A549 treated with GW870086 at 1 μM for 4 hours (cell line): ENCODE results near the gene SCGB1D4. TPM values are rescaled to one million over a fixed set of nuclear protein-coding genes. Genes with fewer than 3 reads are reported as not detected.

Experiments
- total RNA-seq: library from RNA; stranded (reverse); fragments of 200-300 nt; extraction: Qiagen RNA extraction; gene quantifications from 5 replicates; pipeline ENCODE4 v1.2.3, GENCODE V29; 2022; ENCODE audit warnings: low read depth

SCGB1D4 gene
- not detected in 5 replicates for total RNA-seq

DNA sequence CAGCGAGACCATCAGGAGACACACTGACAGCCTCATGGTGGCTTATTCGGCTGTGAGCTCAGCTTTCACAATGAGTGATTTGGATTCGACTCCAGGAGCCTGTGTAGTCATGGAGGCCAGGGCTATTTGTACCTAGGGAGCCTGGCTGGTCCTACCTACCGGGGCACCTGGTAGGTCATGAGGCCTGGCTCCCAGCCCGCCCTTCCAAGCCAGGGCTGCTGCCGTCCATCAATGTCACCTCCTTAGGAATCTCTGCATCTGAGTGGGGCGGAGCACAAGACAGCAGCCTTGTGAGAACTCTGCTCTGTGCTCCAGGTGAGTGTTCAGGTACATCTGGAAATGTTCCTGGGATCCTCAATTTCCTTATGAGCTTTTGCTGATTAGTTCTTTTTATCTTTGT is at the start of gene SCGB1D4:
TSS of gene SCGB1D4 (minus strand) at position 101 of the 400 bp plus-strand sequence. CDS start at position 36, 65 bp downstream.

GRCh38 chr11:62337303-62338181 is 38.7 kb upstream of the SCGB1D4 start, which contains the start of gene ASRGL1:
Gene ASRGL1, plus strand, starts transcription at chr11:62337448. Its CDS starts 530 bp downstream, at chr11:62337978.

GRCh38 chr11:62269654-62270278 is 29.1 kb downstream of the SCGB1D4 start, which contains the start of gene SCGB2A2:
Gene SCGB2A2, plus strand, starts transcription at chr11:62270158. Its CDS starts 59 bp downstream, at chr11:62270217.

Other genes starting within 250 kb of the SCGB1D4 start
- 47.9 to 58.5 TPM (median 49.7 TPM) in 5 replicates for gene INCENP, start 175.1 kb downstream of the SCGB1D4 start, total RNA-seq
- gene SCGB1D1, start 108.9 kb downstream of the SCGB1D4 start, total RNA-seq: not detected in 5 replicates
- not detected in 5 replicates for gene SCGB2A1, start 90.4 kb downstream of the SCGB1D4 start, total RNA-seq
- not detected in 5 replicates for gene SCGB1D2, start 56.8 kb downstream of the SCGB1D4 start, total RNA-seq
- gene SCGB2A2, start 28.9 kb downstream of the SCGB1D4 start, total RNA-seq: not detected in 5 replicates
- 10.2 to 14.3 TPM (median 13.9 TPM) in 5 replicates for gene ASRGL1, start 38.4 kb upstream of the SCGB1D4 start, total RNA-seq
- 0.40 TPM in 1 of 5 replicates, not detected in the others for gene SCGB1A1, start 120.0 kb upstream of the SCGB1D4 start, total RNA-seq
- gene AHNAK, start 247.7 kb upstream of the SCGB1D4 start, total RNA-seq: 304 to 395 TPM (median 360 TPM) in 5 replicates